Osteoblast (primary cell): Measurements from ENCODE around the gene CCDC154. TPM values are rescaled to one million over a fixed set of nuclear protein-coding genes. Genes with fewer than 3 reads are reported as not detected.

Source experiments
- DNase-seq: peaks from one replicate; pipeline ENCODE4 v3.0.0; 2011; ENCODE audit warnings: low spot score, mixed read lengths; ENCODE audit not compliant: insufficient read length; ENCODE audit errors: missing footprints
- H2AFZ ChIP-seq: 2 replicates; pipeline ENCODE4 v1.6.0; 2011; ENCODE audit warnings: mild to moderate bottlenecking, low read length
- H3K27ac ChIP-seq: 2 replicates; pipeline ENCODE4 v1.5.1; 2011; ENCODE audit warnings: mild to moderate bottlenecking, low read depth, low read length, moderate library complexity
- H3K27me3 ChIP-seq: 2 replicates; pipeline ENCODE4 v1.6.0; 2012; ENCODE audit warnings: mild to moderate bottlenecking, control low read depth, inconsistent platforms, low read length, moderate library complexity; ENCODE audit not compliant: insufficient read depth
- H3K36me3 ChIP-seq: 2 replicates; pipeline ENCODE4 v1.5.1; 2011; ENCODE audit warnings: mild to moderate bottlenecking, low read length, control low read depth, moderate library complexity; ENCODE audit not compliant: insufficient read depth
- H3K4me1 ChIP-seq: 2 replicates; pipeline ENCODE4 v1.5.1; 2011; ENCODE audit warnings: mild to moderate bottlenecking, low read length, control low read depth, moderate library complexity; ENCODE audit not compliant: insufficient read depth
- H3K4me2 ChIP-seq: 2 replicates; pipeline ENCODE4 v1.6.0; 2011; ENCODE audit warnings: mild to moderate bottlenecking, low read length; ENCODE audit not compliant: insufficient read depth
- H3K4me3 ChIP-seq: fragments of 200-600 bp; sonication (generic); 3 replicates; pipeline ENCODE4 v1.5.1; 2012; ENCODE audit warnings: mild to moderate bottlenecking, low read length, inconsistent platforms; ENCODE audit not compliant: insufficient read depth
- H3K79me2 ChIP-seq: 2 replicates; pipeline ENCODE4 v1.6.0; 2012; ENCODE audit warnings: mild to moderate bottlenecking, low read length, control low read depth, inconsistent platforms; ENCODE audit not compliant: insufficient read depth
- H3K9me3 ChIP-seq: 2 replicates; pipeline ENCODE4 v1.5.1; 2011; ENCODE audit warnings: low read depth, low read length, control low read depth
- H4K20me1 ChIP-seq: 2 replicates; pipeline ENCODE4 v1.6.0; 2012; ENCODE audit warnings: mild to moderate bottlenecking, low read length, control low read depth; ENCODE audit not compliant: insufficient read depth
- CTCF ChIP-seq: IDR thresholded peaks from 2 replicates; pipeline ENCODE4 v1.5.1; 2011; ENCODE audit warnings: mild to moderate bottlenecking, low read depth, low read length, moderate library complexity; ENCODE audit errors: extremely low read depth
- total RNA-seq: library from RNA; depleted of rRNA; stranded (reverse); fragments of >200 nt; gene quantifications from 2 replicates; pipeline ENCODE4 v1.2.3, GENCODE V29; 2012

The CCDC154 gene
- total RNA-seq, 1 donor: 0.36 TPM

DNA sequence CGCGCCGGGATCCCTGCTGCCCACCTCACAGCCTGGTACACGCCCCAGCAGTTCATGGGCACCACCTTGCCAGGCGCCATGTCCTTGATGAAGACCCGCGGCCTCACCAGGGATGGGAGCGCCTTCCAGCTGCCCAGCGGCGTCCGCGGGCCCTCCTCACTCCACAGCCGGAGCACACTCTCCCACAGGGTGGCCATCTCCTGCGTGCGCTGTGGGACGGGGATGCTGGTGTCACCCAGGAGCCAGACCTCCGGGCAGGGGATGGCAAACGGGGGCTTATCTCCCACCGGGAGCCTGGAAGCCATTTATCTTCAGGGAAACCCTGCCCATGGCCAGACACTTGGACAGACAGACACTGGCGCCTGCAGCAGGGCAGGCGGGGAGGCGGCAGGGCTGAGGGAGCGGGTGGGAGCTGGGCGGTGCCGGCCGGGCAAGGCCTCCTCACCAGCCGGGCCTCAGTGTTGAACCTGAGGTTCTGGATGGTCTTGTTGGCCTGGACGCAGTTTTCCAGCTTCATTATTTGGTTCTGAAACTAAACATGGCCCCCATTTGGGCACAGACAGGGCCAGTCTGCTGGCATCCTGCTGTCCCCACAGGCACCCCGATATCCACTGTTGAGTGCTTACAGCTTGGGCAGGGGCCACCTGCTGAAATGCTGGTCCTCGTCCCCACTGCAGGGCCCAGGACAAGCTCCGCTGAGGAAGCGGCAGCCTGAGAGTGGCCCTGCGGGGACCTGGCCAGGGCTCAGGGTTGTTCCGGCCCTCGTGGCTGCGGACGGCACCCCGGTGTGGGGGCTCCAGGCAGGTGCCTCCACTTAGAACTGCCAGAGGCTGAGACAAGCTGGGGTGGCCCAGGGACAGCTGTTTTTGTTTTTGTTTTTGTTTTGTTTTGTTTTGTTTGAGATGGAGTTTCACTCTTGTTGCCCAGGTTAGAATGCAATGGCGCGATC is 9.4 kb downstream of the CCDC154 start:
- Histone ChIP-seq H3K27ac (no peak overlapping the region), H3K27me3 (no peaks in the 10 kb centered on the region), H3K4me2 (no peak overlapping the region), H3K79me2 (no peaks in the 10 kb centered on the region), H4K20me1 (no peaks in the 10 kb centered on the region), H3K4me1 (no peaks in the 10 kb centered on the region), H3K4me3 (no peak overlapping the region), H3K36me3 (no peaks in the 10 kb centered on the region), H3K9me3 (no peaks in the 10 kb centered on the region), H2AFZ (no peak overlapping the region)
- DNase-seq: no peak
- TF ChIP-seq CTCF: no peak

- H3K27me3 ChIP-seq: no peaks in the 10 kb centered on the region
Observed at GRCh38 chr16:1433756-1434155, 10.6 kb downstream of the CCDC154 start.

DNA sequence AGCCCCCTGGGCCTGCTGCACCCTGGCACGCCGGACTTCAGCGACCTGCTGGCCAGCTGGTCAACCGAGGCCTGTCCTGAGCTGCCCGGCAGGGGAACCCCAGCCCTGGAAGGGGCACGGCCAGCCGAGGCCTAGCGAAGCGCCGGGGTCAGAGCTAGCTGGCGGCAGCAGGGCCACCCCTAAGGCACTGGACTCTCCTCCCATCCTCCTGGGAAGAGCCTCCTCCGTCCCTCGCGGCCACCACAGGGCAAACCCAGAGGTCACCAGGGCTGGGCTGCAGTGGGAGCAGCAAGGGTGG is 11.1 kb downstream of the CCDC154 start:
- Histone ChIP-seq H4K20me1 (no peaks in the 10 kb centered on the region), H3K9me3 (no peaks in the 10 kb centered on the region), H3K4me2 (no peak overlapping the region), H3K27me3 (no peaks in the 10 kb centered on the region), H3K79me2 (no peaks in the 10 kb centered on the region), H3K4me1 (no peaks in the 10 kb centered on the region), H3K4me3 (no peak overlapping the region), H3K36me3 (no peaks in the 10 kb centered on the region), H2AFZ (no peak overlapping the region), H3K27ac (no peak overlapping the region)
- no peak for TF ChIP-seq CTCF
- no peak for DNase-seq

More at GRCh38 chr16:1433756-1434155, 10.6 kb downstream of the CCDC154 start:
- Histone ChIP-seq H3K4me2 (no peak overlapping the region), H4K20me1 (no peaks in the 10 kb centered on the region), H2AFZ (no peak overlapping the region), H3K27ac (no peak overlapping the region), H3K79me2 (no peaks in the 10 kb centered on the region), H3K4me3 (no peak overlapping the region), H3K9me3 (no peaks in the 10 kb centered on the region), H3K36me3 (no peaks in the 10 kb centered on the region), H3K4me1 (no peaks in the 10 kb centered on the region)
- DNase-seq: no peak
- TF ChIP-seq CTCF: no peak

DNA sequence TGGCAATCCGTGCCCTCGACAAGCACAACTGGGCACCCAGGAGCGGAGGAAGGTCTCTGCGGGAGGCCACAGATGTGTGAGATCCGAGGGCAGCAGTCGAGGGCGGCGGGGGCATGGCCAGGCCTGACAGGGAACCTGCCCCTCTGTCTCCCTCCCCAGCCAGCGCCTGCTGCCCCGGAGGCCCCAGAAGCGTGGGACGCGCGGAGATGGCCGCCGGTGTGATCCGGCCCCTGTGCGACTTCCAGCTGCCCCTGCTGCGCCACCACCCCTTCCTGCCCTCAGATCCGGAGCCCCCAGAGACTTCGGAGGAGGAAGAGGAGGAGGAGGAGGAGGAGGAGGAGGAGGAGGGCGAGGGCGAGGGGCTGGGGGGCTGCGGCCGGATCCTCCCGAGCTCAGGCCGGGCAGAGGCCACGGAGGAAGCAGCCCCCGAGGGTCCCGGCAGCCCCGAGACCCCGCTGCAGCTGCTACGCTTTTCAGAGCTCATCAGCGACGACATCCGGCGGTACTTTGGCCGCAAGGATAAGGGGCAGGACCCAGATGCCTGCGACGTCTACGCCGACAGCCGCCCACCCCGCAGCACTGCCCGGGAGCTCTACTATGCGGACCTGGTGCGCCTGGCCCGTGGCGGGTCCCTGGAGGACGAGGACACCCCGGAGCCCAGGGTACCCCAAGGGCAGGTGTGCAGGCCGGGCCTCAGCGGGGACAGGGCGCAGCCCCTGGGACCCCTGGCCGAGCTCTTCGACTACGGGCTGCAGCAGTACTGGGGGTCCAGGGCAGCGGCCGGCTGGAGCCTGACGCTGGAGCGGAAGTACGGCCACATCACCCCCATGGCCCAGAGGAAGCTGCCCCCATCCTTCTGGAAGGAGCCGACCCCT is 11.7 kb downstream of the CCDC154 start:
- Histone ChIP-seq H2AFZ (no peak overlapping the region), H3K4me1 (no peaks in the 10 kb centered on the region), H3K36me3 (no peaks in the 10 kb centered on the region), H3K27ac (no peak overlapping the region), H3K27me3 (no peaks in the 10 kb centered on the region), H4K20me1 (no peaks in the 10 kb centered on the region), H3K79me2 (no peaks in the 10 kb centered on the region), H3K4me3 (no peak overlapping the region), H3K4me2 (no peak overlapping the region), H3K9me3 (no peaks in the 10 kb centered on the region)
- DNase-seq: no peak
- TF ChIP-seq CTCF: no peak
